GOT3 (cell line): ENCODE data around the gene PTX4.

Experiments used
- DNase-seq: peaks from one replicate; lab custom pipeline; 2025; ENCODE audit warnings: mixed read lengths; lab: John Stamatoyannopoulos, UW

Gene PTX4

DNA sequence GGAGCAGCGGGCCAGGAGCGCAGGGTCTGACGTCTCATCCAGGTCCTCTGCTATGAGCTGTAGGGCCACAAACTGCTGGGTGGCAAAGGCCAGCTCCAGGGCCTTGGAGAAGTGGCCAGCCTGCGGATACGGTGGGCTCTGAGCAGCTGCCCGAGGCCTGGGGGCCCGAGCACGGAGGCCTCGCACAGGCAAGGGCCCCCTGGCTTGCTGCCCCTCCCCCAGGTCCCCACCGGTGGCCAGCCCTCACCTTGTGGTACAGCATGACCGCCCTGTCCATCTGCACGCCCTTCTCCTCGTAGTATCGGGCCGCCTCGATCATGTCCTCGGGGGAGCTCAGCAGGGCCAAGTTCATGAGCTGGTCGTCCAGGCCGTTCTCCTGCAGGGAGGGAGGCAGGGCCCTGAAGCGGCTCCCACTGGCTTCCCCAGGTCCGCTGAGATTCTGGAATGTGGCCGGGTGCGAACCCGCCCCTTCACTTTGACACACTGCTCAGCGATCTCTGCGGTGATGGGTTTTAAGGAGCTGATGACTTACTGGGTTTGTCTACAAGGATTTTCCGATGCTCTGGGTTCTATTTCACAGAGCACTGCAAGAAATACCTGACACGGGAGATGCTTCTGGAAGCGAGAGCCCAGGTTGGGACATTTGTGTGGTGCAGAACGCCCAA, 35.0 kb upstream of the PTX4 start:
- no peak for DNase-seq

DNA sequence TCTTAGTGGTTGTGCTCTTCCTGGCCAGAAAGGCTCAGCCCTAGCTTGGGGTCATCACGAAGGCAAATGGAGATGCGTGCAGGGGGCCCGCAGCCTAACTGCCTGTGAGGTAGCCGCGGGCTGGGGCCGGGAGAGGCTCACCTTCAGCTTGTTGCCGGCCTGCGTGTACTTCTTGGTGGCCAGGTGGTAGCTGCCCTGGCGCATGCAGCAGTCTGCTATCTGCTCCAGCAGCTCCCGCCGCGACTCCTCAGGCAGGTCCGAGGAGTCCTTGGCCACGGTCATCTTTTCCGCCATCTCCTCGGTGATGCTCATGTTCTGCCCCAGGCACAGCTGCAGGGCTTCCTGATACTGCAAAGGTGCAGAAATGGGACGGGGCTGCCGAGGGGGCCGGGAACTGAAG, 31.7 kb upstream of the PTX4 start:
- DNase-seq: no peak

DNA sequence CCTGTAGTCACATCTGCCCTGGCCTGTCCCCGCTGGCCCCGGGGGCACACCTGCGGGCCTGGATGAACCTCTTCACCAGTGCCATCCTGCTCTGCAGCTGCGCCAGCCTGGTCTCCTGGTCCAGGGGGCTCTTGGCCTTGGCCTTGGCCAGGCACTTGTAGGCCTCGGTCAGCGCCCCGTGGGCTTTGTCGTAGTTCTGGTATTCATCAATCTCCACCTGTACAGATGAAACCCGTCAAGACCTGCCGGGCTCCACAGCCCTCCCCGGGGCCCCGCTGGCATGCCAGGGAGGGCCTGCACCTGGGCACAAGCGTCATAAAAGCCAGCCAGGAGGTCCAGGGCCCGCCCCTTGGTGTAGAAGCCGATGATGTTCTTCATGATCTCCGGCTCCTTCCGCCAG, 31.1 kb upstream of the PTX4 start:
- no peak for DNase-seq

DNA sequence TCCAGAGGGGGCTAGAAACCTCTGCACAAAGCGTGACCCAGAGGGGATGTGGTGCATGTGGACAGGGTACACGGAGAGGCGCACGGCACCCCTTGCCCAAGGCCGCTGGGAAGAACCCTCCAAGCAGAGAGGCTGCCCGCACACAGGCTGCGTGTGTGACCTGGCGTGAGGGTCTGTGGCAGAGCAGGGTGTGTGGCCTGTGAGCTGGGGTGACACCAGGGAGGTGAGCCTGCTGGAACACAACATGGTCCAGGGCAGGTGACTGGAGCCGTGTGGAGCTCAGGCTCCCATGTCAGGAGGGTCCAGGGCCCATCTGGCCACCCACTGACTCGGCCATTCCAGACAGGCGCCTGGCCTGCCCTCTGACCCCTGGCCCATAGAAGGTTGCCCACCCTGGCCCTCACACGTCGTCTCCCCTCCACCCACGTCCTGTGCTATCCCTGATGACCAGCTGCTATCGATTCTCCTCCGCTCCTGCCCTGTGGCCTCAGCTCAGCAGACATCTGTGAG, 29.9 kb upstream of the PTX4 start:
- no peak for DNase-seq

DNA sequence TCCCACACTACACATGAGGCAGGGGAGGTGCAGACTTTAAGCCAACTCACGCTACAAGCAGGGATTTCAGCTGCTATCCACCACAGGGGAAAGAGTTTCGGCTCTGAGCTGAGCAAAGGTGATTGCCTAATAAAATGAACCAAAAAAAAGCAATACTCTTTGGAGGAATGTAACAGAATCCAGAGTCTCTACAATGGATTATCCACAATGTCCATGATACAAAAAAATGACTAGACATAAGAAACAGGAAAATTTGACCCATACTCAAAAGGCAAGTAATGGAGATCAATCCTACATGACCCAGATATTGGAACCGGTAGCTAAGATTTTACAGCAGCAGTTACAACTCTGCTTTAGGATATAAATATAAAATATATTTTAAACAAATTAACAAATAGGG, 25.8 kb upstream of the PTX4 start:
- DNase-seq: no peak

DNA sequence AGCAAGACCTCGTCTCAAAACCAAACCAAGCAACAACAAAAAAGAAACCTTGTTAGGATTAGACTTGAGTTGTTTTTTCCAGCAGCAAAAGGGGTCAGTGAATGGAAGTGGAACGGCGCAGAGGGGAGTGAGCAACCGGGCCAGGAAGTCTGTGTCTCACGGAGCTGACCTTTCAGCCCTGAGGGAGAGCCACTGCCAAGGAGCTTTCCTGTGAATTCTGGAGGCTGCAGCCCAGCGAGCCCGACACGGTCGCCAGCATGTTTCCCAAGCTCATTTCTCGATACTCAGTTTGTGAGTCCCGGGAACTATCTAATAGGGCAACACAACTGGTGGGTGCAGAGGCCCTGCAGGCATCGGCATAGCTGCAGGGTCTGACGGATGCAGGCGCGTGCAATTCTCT, 24.0 kb upstream of the PTX4 start:
- DNase-seq: no peak

DNA sequence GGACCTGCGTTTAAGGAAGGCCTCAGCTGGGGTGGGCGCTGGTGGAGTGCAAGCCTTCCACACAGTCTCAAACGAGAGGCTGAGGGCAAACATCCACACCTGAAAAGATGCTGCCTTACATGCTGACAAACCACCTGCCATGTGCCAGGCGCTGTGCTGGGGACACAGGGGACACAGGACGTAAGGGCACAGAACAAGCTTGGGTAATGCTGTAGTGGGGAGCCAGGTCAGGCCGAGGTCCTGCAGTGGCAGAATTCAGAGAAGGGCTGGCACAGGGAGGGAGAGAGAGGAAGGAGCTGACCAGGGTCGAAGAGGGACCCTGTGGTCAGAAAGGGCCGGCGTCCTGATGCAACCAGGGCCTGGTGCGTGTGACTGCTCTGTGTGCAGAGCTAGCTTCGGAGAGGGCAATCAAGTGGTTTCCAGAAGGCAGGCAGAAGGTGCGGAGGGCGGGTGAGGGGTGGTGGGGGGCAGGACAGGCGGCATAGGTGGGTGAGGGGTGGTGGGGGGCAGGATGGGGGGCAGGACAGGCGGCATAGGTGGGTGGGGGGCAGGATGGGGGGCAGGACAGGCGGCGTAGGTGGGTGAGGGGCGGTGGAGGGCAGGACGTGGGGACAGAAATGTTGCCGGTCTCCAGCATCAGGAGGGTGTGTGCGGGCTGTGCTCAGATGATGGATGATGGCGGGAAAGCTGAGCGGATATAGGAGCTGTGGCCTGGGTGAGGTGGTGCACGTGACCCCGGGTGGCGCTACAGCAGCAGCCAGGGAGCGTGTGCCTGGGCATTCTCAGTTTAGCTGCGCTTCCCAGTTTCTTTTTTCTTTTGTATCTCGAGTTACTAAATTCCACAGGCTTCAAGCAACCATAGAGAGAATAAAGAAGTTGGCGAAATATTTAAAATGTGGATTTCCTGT, 23.2 kb upstream of the PTX4 start:
- no peak for DNase-seq

DNA sequence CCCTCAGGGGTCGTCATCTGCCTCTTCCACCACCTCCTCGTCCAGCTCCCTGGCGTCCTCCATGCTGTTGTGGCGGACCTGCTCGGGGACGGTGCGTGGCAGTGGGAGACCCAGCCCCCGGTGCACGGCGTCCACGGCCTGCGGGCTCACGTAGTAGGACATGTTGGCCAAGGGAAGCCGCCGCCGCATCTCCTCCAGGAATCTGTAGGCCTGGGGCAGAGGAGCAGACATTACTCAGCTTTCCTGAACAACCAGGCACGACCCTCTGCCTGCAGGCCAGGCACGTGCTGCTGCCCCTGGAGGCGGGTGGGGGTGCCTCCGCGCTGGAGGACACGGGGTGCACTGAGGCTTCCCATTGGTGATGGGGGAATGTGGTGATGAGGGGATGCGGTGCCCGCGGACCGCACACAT, 22.2 kb upstream of the PTX4 start:
- DNase-seq: no peak

DNA sequence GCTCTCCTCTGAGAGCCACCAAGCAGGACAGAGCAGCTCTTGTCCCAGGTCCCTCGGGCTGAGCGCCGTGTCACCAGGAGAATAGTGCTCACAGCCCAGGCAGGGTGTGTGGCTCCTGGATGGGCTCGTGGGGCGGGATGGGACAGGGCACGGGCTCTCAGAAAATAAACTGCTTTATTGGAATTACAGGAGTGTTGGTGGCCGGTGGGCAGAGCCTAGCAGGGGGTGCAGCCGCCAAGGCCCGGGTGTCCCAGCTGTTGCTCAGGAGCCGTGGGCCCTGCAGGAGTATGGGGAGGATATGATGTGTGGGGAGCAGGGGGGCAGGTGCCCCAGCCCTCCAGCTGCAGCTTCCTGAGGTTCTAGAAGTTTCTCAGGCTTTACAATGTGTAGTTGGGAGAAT, 21.5 kb upstream of the PTX4 start:
- no peak for DNase-seq

DNA sequence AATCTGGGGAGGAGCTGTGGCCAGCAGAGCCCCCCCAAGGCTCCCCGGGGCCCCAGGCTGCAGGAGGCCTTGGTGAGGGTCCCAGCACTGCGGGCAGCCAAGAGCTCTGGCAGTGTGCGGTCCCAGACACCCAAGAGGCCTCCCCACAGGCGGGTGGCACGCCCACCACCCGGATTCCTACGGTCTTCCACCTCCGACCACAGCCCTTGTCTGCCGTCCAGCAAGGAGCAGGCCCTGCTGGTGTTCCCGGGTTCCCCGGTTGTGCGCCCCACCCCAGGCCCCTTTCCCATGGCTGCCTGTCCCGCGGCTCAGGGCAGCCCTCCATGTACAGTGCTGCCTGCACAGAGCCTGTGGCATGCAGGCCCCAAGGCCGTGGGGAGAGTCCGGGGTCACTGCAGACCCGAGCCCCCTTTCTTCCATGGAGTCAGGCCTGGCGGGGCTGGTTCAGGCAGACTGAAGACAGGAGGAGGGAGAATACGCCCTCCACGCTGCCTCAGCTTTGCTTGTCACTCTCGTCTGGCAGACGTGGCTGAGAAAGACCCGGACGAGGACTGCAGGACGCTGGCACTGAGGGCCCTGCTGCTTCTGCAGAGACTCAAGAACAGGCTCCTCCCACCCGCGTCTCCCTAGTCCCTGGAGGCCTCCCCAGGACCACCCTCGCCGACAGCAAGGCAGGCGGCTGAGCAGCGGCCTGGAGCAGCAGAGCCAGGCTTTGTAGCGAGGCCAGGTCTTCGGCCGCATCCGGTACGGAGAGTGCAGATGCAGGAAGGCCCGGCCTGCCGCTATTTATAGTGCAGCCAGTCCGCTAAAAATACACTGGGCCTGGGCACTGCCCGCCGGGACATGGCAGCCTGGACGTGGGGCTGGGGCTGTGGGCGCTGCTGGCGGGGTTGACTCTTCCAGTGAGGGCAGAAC, 20.8 kb upstream of the PTX4 start:
- DNase-seq: no peak

DNA sequence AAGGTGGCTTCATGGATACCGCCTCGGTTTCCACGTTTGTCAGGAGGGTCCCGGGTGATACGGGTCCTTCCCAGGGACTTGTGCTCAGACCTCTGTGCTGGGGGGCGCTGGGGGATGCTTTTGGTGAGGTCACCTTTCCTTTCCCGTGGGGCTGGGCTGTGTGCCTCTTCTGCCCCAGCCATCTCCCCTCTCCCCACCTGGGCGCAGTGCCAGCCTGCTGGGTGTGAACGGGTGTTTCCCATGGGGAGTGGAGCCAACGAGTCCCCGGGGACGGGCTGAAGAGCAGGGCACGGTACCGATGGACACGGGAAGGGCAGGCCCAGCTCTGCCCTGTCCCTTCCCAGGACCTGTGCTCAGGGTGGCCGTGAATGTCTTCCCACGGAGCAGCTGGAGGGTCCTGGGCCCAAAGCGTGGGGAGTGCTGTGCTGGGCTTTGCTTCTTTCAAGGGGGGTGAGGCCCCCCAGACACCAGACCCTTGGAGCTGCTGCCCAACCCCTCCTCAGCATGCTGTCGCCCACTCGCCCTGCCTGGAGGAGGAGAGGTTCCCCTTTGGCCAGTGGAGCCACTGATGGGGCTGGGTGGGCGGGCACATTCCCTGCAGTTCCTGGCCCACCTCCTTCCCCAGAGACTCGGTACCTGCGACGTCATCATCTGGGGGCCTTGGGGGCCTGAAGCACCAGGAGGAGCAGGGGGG, 19.9 kb upstream of the PTX4 start:
- DNase-seq: no peak

DNA sequence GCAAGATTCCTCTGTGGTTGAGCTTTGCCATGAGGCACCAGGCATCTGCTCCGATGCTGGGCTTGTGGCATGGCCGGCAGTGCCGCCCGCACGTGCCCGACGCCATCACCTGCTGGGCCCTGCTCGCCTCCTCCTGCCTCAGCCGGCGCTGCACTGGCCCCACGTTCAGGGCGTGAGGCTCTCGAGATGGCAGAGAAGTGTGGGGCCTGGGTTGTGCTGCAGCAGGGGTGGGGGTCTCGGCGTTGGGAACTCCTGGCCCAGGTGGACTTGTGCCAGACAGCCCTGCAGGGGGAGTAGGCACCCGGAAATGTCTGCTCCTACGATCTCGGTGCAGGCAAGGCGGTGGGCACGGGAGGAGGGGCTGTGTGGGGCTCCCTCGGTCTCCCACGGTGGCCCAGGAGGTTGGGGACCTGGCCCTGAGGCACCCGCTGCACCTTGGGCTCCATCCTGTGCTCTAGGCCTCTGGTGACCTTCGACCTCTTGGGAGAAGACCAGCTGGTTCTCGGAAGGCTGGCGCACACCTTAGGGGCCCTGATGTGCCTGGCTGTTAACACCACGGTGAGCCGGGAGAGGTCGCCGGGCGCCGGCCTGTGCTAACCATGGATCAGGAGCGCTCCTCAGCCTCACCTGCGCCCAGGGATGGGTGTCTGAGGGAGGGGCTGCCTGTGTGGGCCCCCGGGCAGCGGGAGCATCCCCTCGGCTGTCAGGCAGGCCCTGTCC, 17.9 kb upstream of the PTX4 start:
- no peak for DNase-seq

DNA sequence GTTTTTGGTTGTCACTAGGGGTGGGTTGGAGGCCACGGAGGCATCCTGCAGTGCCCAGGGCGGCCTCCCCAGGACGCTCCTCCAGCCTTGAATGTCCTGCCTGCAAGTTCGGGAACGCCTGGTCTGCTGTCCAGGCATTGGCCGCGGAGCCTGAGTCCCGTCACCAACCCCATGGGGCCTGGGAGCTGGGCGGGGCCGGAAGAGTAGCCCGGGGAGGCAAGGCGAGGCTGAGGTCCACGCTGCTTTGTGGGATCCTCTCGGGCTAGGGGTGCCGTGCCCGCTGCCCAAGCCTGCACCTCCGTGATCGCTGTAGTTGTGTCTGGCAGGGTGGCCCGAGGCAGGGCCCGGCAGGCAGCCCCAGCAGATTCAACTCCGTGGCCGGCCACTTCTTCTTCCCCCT, 17.2 kb upstream of the PTX4 start:
- no peak for DNase-seq

DNA sequence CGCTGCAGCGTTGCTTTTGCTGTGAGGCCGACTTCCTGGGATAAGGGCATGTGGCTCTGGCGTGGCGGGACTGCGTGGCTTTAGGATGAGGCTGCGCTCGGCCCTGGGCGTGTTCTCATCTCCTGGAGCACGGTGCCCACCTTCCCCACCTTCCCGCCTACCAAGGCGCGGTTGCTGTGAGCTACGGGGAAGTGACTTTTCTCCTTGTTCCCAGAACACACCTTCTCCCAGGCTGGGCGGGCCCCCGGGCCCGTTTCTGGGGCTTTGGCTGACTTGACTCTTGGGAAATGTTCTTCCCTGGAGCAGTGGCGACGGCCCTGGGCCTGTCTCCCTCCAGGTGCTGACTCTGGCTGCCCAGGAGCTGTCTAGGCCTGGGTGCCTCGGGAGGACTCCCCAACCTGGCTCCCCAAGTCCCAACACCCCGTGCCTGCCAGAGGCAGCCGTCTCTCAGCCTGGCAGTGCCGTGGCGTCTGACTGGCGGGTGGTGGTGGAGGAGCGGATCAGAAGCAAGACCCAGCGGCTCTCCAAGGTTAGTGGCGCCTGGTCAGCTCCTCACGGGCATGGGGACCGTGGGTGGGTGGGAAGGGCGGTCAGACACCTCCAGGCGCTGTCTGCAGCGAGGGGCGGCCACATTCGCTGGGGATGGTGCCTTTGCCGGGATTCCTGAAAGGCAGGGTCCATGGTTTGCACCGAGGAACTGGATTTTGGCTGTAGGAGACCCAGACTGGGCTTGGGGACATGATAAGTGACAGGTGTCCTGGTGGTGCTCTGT, 16.5 kb upstream of the PTX4 start:
- DNase-seq: no peak

DNA sequence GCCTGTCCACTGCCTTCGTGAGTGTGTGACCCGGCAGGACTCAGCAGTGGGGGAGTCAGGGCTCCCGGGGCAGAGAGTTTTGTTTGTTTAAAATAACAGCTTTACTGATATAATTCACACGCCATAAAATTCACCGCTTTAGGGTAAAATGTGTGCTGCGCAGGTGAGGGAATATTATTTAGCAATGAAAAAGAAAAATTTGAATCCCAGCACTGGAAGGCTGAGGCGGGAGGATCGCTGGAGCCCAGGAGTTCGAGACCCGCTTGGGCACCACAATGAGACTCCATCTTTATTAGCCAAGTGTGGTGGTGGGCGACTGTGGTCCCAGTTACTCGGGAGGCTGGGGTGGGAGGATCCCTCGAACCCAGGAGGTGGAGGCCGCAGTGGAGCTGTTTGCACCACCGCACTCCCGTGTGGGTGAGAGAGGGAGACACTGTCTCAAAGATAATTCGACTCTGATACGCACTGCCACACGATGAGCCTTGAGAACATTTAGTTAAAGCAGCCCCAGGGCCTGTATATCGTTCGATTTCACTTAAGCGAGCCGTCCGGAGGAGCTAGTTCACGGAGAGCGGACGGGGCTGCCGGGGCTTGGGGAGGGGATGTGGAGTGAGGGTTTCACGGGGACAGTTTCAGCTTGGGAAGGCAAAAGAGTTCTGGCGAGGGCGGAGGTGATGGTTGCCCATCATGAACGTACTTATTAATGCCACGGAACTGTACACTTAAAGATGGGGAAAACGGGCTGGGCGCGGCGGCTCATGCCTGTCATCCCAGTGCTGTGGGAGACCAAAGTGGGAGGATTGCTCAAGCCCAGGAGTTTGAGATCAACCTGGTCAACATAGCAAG, 14.6 kb upstream of the PTX4 start:
- DNase-seq: no peak

DNA sequence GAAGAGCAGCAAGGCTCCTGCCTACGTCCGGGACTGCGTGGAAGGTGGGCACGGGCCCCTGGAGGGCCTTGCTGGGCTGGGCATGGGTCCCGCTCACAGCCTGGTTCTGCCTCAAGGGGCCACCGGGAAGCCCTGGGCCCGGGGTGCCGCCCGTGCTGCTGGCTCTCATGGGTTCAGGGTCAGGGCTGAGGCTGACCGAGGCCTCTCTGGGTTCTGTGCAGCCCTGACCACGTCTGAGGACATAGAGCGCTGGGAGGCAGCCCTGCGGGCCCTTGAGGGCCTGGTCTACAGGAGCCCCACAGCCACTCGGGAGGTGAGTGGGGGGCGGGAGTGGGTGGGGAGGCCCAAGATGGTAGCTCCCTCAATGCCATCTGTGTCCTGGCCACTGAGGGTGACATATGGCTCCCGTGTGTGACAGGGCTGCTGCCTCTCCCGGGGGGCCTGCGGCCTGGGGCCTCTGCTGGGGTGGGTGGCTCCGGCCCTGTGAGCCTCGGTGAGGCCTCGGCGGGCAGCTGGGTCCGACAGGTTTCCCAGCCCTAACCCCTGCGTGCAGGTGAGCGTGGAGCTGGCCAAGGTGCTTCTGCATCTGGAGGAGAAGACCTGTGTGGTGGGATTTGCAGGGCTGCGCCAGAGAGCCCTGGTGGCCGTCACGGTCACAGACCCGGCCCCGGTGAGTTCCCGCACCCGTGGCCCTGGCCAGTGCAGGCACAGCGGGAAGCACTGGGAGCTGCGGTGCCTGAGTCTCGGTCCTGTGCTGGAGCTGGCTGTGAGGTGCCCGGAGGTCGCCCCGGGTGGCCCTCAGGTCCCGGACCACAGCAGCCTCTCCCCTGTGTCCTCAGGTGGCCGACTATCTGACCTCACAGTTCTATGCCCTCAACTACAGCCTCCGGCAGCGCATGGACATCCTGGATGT, 13.6 kb upstream of the PTX4 start:
- no peak for DNase-seq

DNA sequence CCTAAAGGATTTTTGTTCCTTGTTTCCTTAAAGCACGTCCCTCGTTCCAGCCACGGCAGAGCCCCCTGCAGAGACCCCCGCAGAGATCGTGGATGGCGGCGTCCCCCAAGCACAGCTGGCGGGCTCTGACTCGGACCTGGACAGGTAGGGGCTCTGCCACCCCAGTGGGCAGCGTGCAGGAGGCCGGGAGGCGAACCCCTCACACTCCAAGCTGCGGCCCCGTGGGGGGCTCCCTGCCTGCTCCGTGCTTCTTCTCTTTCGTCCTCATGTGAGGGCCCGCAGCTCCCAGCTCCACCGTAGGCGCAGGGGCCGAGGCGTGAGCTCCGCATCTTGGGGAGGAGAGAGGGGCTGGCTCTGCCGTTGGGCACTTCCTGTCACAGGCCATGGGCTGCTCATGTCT, 12.9 kb upstream of the PTX4 start:
- DNase-seq: no peak

DNA sequence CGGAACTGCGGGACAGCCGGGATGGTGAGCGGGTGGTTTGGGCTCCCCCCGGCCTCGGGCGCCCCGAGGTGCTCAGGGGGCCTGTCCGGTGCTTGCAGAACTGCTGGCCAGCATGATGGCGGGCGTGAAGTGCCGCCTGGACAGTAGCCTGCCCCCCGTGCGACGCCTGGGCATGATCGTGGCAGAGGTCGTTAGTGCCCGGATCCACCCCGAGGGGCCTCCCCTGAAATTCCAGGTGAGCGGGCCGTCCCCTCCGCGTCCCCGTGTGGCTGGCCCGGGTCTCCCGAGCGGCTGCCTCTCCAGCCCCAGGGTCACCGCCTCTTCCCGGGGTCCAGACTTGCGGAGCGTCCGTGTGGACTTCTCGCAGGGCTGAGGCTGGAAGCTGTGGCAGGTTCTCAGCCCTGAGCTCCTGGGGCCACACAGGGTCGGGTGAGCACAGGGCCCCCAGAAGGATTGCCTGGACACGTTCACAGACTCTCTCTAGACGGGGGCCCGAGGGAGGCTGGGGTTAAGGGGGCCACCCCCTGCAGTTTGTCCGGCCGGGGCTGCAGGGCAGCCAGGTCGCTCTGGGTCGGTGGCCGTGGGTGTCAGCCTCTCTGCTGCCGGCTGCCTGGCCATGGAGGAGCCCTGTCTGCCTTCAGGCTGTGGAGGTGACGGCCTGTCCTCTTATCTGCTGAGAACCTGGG, 11.9 kb upstream of the PTX4 start:
- no peak for DNase-seq
